Cardiac muscle cell (in vitro differentiated cells and primary cell): Measurements from ENCODE around the gene PAEP. TPM values are rescaled to one million over a fixed set of nuclear protein-coding genes. Genes with fewer than 3 reads are reported as not detected.

Source experiments
- DNase-seq, 2 donors: peaks; one replicate each; pipeline versions ENCODE4 v3.0.0 to v3.0.0-alpha.2; 2010 to 2017; ENCODE audit warnings: low read depth in 1 of 2, low spot score in 1 of 2
- H3K27ac ChIP-seq: fragments of 200-600 bp; sonication (generic); 2 replicates; pipeline ENCODE4 v1.5.1; 2016
- H3K27me3 ChIP-seq: fragments of 200-600 bp; sonication (generic); 2 replicates; pipeline ENCODE4 v1.6.0; 2016; ENCODE audit warnings: control low read depth
- H3K36me3 ChIP-seq: fragments of 200-600 bp; sonication (generic); 2 replicates; pipeline ENCODE4 v1.5.1; 2016; ENCODE audit warnings: control low read depth
- H3K4me1 ChIP-seq: fragments of 200-600 bp; sonication (generic); 2 replicates; pipeline ENCODE4 v1.8.1; 2017; ENCODE audit warnings: low read depth, mild to moderate bottlenecking, mixed run types
- H3K4me3 ChIP-seq: fragments of 200-600 bp; sonication (generic); 2 replicates; pipeline ENCODE4 v1.5.1; 2016; ENCODE audit warnings: mild to moderate bottlenecking
- H3K9me3 ChIP-seq: fragments of 200-600 bp; sonication (generic); 2 replicates; pipeline ENCODE4 v1.5.1; 2017; ENCODE audit warnings: low read depth, mild to moderate bottlenecking, control low read depth
- CTCF ChIP-seq: IDR thresholded peaks from 2 replicates; pipeline ENCODE4 v1.5.1; 2012; ENCODE audit warnings: low read depth, mild to moderate bottlenecking, low read length
- polyA plus RNA-seq: library from polyadenylated mRNA; unstranded; fragments of >200 nt; fragmentation: Nextera tagmentation; extraction: Ambion mirVana; gene quantifications from 2 replicates; pipeline ENCODE4 v1.2.1, GENCODE V29; 2016
- total RNA-seq: library from RNA; depleted of rRNA; stranded (reverse); fragments of >200 nt; gene quantifications from 2 replicates; pipeline ENCODE4 v1.2.3, GENCODE V29; 2016

The PAEP gene
- total and polyA plus RNA-seq, 2 experiments from 2014 or later: not detected

- Histone ChIP-seq H3K36me3 (no peaks in the 10 kb centered on the region), H3K27me3 (no peaks in the 10 kb centered on the region), H3K27ac (no peak overlapping the region), H3K4me1 (no peaks in the 10 kb centered on the region), H3K9me3 (no peaks in the 10 kb centered on the region), H3K4me3 (no peak overlapping the region)
- no peak for DNase-seq
- TF ChIP-seq CTCF: no peak
These were observed 46.9 kb downstream of the PAEP start for GRCh38 chr9:135608294-135608998.

GRCh38 chr9:135608999-135609317, 47.4 kb downstream of the PAEP start:
- no peaks in the 10 kb centered on the region for H3K9me3 ChIP-seq
- no peak for DNase-seq
- H3K36me3 ChIP-seq: no peaks in the 10 kb centered on the region
- no peak overlapping the region for H3K4me3 ChIP-seq
- no peak overlapping the region for H3K27ac ChIP-seq
- TF ChIP-seq CTCF: no peak
- no peaks in the 10 kb centered on the region for H3K27me3 ChIP-seq
- no peaks in the 10 kb centered on the region for H3K4me1 ChIP-seq

GRCh38 chr9:135609366-135609955, 47.9 kb downstream of the PAEP start:
- TF ChIP-seq CTCF: no peak
- H3K27ac ChIP-seq: no peak overlapping the region
- H3K9me3 ChIP-seq: no peaks in the 10 kb centered on the region
- no peak overlapping the region for H3K4me3 ChIP-seq
- no peaks in the 10 kb centered on the region for H3K4me1 ChIP-seq
- DNase-seq: no peak
- no peaks in the 10 kb centered on the region for H3K36me3 ChIP-seq
- H3K27me3 ChIP-seq: no peaks in the 10 kb centered on the region

- H3K4me3 ChIP-seq: no peak overlapping the region
- no peak for TF ChIP-seq CTCF
- DNase-seq: no peak
- no peaks in the 10 kb centered on the region for H3K9me3 ChIP-seq
- no peaks in the 10 kb centered on the region for H3K36me3 ChIP-seq
- H3K27me3 ChIP-seq: no peaks in the 10 kb centered on the region
- no peaks in the 10 kb centered on the region for H3K4me1 ChIP-seq
- no peak overlapping the region for H3K27ac ChIP-seq
These were observed 49.0 kb downstream of the PAEP start for GRCh38 chr9:135610290-135611141.

GRCh38 chr9:135611142-135611874, 49.8 kb downstream of the PAEP start:
- no peak for DNase-seq
- Histone ChIP-seq H3K36me3 (no peaks in the 10 kb centered on the region), H3K9me3 (no peaks in the 10 kb centered on the region)

More at GRCh38 chr9:135611142-135611874, 49.8 kb downstream of the PAEP start:
- H3K4me3 ChIP-seq: no peak overlapping the region
- no peaks in the 10 kb centered on the region for H3K27me3 ChIP-seq
- no peak for TF ChIP-seq CTCF
- H3K4me1 ChIP-seq: no peaks in the 10 kb centered on the region
- H3K27ac ChIP-seq: no peak overlapping the region
